GM06990 (cell line): ENCODE results near the gene SYTL2.

Source experiments
- DNase-seq: peaks from one replicate; pipeline ENCODE4 v3.0.0-alpha.2; 2011; ENCODE audit not compliant: insufficient read length; ENCODE audit errors: extremely low read depth
- H3K27me3 ChIP-seq: replicated peaks from 2 replicates; pipeline ENCODE4 v1.6.0; 2011; ENCODE audit warnings: low read length; ENCODE audit not compliant: control insufficient read depth, insufficient read depth
- H3K36me3 ChIP-seq: 2 replicates; pipeline ENCODE4 v1.5.1; 2011; ENCODE audit warnings: low read length; ENCODE audit not compliant: control insufficient read depth, insufficient read depth
- H3K4me3 ChIP-seq: replicated peaks from 2 replicates; pipeline ENCODE4 v1.5.1; 2011; ENCODE audit warnings: low read depth, mild to moderate bottlenecking, control low read depth, low read length
- TF ChIP-seq, protein P1 (sequence below): IDR thresholded peaks from 2 replicates; pipeline ENCODE4 v1.5.1; 2011; ENCODE audit warnings: low read length, control low read depth, mild to moderate bottlenecking, inconsistent platforms; ENCODE audit not compliant: insufficient read depth, poor library complexity, severe bottlenecking

Gene SYTL2

GRCh38 chr11:85822814-85823213 lies 11.9 kb upstream of the SYTL2 start:
- Histone ChIP-seq H3K27me3 (no peaks in the 10 kb centered on the region; the same call in 1 of the 2 replicates), H3K4me3 (no peak overlapping the region), H3K36me3 (no peaks in the 10 kb centered on the region)
- TF ChIP-seq, protein P1, sequence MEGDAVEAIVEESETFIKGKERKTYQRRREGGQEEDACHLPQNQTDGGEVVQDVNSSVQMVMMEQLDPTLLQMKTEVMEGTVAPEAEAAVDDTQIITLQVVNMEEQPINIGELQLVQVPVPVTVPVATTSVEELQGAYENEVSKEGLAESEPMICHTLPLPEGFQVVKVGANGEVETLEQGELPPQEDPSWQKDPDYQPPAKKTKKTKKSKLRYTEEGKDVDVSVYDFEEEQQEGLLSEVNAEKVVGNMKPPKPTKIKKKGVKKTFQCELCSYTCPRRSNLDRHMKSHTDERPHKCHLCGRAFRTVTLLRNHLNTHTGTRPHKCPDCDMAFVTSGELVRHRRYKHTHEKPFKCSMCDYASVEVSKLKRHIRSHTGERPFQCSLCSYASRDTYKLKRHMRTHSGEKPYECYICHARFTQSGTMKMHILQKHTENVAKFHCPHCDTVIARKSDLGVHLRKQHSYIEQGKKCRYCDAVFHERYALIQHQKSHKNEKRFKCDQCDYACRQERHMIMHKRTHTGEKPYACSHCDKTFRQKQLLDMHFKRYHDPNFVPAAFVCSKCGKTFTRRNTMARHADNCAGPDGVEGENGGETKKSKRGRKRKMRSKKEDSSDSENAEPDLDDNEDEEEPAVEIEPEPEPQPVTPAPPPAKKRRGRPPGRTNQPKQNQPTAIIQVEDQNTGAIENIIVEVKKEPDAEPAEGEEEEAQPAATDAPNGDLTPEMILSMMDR, result no peak
- no peak for DNase-seq

GRCh38 chr11:85821636-85822035 lies 10.7 kb upstream of the SYTL2 start:
- DNase-seq, result no peak
- Histone ChIP-seq H3K36me3 (no peaks in the 10 kb centered on the region), H3K27me3 (no peaks in the 10 kb centered on the region; the same call in 1 of the 2 replicates), H3K4me3 (no peak overlapping the region)
- TF ChIP-seq, protein P1, result no peak

DNA sequence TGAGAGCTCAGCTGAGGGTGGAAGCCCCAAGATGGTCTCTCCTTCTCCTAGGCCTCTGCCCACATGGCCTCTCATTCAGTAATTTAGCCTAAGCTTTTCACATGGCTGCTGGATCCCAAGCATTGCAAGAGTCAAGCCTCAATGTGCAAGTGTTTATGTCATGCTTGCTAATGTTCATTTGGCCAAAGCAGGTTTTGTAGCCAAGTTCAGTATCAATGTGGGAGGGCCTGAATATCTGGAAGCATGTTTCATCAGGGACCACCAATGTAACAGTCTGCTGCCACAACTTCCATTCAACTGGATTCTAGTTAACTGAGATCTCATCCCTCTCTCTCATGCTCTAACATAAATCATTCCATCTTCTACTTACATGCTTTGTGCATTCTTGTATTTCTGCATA lies 8.5 kb upstream of the SYTL2 start:
- TF ChIP-seq, protein P1, result no peak

GRCh38 chr11:85815186-85815931 lies 4.4 kb upstream of the SYTL2 start:
- Histone ChIP-seq H3K27me3 (no peaks in the 10 kb centered on the region; the same call in 1 of the 2 replicates), H3K36me3 (no peaks in the 10 kb centered on the region), H3K4me3 (no peak overlapping the region)
- TF ChIP-seq, protein P1, result no peak
- no peak for DNase-seq

More for the DNA sequence above, 8.5 kb upstream of the SYTL2 start:
- Histone ChIP-seq H3K36me3 (no peaks in the 10 kb centered on the region), H3K4me3 (no peak overlapping the region), H3K27me3 (no peaks in the 10 kb centered on the region; the same call in 1 of the 2 replicates)
- no peak for DNase-seq

- TF ChIP-seq, protein P1, result no peak
- no peak for DNase-seq
- H3K27me3 ChIP-seq, result no peaks in the 10 kb centered on the region; the same call in 1 of the 2 replicates
- no peak overlapping the region for H3K4me3 ChIP-seq
- H3K36me3 ChIP-seq, result no peaks in the 10 kb centered on the region
Measured at GRCh38 chr11:85813721-85814120, 2.8 kb upstream of the SYTL2 start.
